HG03095 (cell line): ENCODE data around the gene TMEM184B.

Experiments used
- ATAC-seq: cut with Tn5 transposase; IDR thresholded peaks from one replicate; pipeline ENCODE4 v1.9.1; 2021; ENCODE audit warnings: moderate library complexity; ENCODE audit not compliant: unreplicated experiment

Gene TMEM184B

DNA sequence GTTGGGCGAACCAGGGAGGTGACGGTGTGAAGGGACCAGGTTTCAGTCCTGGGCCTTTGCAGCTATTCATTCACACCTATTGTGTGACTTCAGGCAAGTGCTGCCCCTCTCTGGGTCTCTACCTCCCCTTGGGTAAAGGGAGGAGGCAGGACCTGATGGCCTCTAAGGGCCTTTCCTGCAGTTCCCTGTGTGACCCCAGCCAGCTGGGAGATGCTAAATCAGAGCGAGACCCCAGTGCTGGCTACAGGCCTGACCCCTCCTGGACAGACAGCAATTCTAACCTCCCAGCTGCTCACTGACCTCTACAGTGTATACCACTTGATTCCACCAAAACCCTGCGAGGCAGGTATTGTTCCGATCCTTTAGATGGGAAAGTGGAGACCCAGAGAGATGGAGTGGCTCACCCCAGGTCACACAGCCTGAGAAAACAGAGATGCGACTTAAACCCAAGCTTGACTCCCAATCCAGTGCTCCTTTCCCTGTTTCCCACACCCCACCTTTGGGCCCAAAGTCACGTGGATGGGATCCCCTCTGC, 64.8 kb downstream of the TMEM184B start:
- no peak for ATAC-seq

- ATAC-seq = no peak
Observed at GRCh38 chr22:38205261-38206128, 67.3 kb downstream of the TMEM184B start.

DNA sequence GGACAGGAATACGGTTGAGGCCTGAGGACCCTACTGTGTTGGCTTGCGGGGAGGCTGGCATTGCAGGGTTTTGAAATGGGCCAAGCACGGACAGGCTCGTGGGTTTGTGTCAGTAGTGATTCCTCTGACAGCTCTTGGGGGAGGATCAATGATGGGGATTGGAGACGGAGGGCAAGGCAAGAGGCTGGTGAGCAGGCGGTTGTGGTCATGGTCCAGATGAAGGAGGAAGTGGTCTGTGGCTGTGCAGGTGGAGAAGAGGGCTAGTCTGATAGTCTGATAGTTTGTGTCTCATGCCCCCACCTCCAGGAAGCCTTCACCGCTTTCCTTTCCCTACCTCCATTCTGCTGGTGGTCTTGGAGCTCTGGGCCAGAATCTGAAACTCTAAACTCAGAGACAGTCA, 68.0 kb downstream of the TMEM184B start:
- no peak for ATAC-seq

- no peak for ATAC-seq
Observed at GRCh38 chr22:38203855-38204514, 68.8 kb downstream of the TMEM184B start.

DNA sequence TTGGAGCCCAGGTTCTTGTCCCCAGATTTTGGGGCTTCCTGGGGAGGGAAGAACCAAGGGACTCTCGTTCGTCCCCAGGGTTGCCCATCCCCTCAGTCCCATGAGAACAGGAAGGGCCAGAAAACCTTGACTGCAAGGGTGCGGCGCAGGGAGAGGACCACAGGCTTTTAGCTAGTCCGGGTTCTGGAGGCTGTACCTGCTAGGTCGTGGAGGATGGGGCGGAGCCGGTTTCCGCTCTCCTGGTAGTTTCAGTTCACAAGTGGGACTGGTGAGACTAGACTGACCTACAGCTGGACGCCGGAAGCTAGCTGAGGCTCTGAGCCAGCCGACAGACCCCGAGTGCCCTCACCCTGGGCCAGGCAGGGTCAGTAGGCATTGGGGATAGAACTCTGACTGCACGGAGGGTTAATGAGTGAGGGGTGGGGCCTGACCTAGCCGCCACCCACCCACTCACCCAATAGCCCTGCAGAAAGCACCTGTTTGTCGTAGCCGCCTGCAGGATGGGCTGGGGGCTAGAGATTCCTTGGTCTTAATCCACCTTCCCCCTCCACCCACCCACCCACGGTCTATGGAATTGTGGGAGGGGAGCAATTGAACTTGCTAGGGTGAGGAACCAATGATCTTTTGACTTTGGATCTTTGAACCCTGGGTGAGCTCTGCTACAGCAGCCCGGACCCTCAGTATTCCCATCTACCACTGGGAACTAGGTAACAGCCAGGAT, 69.6 kb downstream of the TMEM184B start:
- ATAC-seq = no peak

- no peak for ATAC-seq
Observed at GRCh38 chr22:38202437-38203089, 70.2 kb downstream of the TMEM184B start.

GRCh38 chr22:38201711-38202436, 70.9 kb downstream of the TMEM184B start, which contains the start of gene MAFF:
MAFF (plus strand) TSS chr22:38201994; CDS start chr22:38213854, 11,860 bp downstream.
- ATAC-seq = no peak

GRCh38 chr22:38201371-38201710, 71.5 kb downstream of the TMEM184B start:
- ATAC-seq = no peak

DNA sequence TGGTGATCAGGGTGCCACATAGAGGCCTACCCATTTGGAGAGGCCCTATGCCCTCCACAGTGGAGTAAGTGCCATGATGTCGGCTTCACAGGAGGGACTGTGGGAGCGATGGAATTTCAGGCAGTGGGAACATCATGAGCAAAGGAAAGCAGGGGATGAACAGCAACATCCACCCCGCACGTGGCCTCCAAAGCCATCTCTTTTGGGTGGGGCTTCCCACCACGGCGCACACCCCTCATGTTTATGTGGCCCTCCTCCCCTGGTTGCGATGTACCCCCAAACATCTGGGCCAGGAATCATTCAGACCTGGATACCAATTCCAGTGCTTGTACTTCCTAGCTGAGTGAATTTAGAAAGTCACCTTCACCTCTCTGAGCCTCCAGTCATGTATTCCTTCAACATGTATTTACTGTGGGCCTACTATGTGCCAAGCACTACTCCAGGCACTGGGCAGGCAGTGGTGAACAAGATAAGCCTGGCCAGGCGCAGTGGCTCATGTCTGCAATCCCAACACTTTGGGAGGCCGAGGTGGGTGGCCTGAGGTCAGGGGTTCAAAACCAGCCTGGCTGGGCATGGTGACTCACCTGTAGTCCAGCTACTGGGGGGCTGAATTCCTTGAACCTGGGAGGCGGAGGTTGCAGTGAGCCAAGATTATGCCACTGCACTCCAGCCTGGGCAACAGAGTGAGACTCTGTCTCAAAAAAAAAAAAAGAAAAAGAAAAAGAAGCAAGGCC, 72.8 kb downstream of the TMEM184B start:
- no peak for ATAC-seq

DNA sequence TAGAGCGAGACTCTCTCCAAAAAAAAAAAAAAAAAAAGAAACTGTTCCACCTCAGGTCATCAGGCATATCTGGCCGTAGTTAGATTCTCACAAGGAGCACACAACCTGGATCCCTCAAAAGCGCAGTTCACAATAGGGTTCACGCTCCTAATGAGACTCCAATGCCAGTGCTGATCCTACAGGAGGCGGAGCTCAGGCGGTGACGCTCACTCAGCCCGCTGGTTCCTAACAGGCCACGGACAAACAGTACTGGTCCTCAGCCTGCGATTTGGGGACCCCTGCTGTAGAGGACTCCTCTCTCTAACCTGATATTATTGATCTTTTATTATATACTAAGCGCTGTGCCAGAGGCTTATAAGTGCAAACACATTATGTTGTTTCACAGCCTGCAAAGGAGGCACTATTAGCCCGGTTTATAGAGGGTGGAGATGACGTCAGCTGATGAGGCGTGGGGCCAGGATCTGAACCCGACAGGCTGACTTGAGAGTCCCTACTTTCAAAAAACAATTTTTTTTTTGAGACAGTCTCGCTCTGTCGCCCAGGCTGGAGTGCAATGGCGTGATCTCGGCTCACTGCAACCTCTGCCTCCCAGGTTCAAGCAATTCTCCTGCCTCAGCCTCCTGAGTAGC, 75.9 kb downstream of the TMEM184B start:
- ATAC-seq = no peak

DNA sequence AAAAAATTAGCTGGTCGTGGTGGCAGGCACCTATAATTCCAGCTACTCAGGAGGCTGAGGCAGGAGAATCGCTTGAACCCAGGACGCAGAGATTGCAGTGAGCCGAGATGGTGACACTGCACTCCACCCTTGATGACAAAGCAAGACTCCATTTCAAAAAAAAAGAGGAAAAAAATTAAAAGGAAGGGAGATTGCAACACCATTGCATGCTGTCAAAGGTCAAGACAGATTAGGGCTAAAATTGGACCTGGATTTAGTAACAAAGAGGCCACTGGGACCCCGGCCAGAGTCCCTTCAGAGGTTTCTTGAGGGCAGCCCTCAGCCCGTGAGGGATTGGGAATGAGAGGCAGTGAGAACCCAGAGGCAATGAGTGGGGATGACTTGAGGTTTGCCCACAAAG, 79.2 kb downstream of the TMEM184B start:
- no peak for ATAC-seq

DNA sequence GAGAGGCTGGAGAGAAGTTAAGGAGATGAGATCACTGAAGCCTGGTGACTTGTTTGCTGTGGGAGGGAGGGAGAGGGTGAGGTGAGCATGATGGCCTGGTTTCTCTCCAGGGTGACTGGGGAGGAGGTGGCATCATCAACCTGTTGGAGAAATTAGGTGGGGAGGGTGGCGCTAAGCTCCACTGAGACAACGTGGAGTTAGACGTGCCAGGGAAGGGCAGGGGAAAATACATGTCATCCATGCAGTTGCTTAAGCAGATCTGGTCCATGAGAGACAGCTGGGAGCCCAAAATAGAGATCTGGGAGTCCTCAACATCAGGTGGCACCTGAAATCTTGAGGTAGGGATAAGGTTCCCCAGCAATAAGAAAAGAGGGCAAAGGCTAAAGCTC, 80.3 kb downstream of the TMEM184B start:
- no peak for ATAC-seq

- ATAC-seq = no peak
Observed at GRCh38 chr22:38191731-38192474, 80.9 kb downstream of the TMEM184B start.

DNA sequence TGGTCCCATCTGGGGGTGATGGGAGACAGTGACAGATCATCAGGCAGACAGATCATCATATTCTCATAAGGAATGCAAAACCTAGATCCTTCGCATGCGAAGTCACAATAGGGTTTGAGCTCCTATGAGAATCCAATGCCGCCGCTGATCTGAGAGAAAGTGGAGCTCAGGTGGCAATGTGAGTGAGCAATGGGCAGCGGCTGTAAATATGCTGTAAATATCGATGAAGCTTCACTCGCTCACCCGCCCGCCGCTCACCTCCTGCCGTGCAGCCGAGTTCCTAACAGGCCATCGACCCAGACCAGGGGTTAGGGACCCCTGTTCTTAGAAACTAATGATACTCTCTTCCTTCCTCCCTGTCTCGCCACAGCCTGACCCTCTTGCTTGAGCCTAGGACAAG, 81.8 kb downstream of the TMEM184B start:
- ATAC-seq = no peak

DNA sequence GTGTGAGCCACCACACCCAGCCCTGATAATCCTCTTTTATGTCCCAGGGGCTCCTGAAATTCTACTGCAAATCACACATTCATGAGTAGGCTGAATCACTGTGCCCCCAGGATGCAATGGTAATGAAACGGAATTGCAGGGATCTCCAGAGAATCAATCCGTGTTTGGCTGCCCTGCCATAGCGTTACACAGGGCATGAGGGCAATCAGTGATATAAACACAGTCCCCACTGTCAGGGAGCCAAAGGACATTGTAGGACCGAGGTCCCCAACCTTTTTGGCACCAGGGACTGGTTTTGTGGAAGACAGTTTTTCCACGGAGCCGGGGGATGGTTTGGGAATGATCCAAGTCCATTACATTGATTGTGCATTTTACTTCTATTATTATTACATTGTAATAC, 82.2 kb downstream of the TMEM184B start:
- ATAC-seq = no peak

GRCh38 chr22:38189104-38189503, 83.7 kb downstream of the TMEM184B start:
- no peak for ATAC-seq

DNA sequence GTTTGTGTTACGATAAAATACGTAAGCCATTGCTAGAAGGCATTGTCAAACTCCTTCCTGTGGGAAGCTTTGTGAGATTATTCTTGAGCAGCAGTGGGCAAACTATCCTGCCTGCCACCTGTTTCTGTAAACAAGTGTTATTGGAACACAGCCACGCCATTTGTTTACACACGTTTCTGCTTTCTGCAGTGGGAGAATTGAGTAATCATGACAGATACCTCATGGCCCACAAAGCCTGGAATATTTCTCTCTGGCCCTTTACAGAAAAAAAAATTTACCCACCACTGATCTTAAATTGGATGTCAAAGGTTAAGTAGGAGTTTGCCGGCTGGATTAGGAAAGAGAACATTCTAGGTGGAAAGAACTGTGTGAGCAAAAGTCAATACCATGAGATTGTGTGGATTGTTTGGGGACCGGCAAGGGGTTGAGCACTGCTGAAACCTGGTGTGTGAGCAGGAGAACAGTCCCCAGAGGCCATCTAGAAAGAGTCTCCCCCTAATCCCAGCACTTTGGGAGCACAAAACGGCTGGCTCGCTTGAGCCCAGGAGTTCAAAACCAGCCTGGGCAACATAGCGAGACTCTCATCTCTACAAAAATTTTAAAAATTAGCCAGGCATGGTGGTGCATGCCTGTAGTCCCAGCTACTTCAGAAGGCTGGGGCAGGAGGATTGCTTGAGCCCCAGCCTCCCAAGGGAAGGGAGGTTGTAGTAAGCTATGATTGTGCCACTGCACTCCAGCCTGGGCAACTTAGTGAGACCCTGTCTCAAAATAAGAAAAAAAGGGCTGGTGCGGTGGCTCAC, 85.2 kb downstream of the TMEM184B start:
- no peak for ATAC-seq

DNA sequence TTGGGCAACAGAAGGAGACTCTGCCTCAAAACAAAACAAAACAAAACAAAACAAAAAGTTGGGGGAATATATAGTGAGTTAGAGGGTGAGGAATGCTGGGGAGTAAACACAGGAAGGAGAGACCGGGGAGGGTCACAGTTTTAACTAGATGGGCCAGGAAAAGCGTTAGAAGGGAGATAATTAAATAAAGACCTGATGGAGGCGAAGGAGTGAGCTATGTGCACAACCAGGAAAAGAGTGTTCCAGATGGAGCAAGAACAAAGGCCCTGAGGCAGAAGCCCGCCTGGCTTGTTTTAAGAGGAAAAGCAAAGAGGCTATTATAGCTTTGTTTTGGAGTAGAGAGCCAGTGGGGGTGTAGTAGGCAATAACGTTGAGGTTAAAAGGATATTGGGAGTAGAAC, 86.4 kb downstream of the TMEM184B start:
- ATAC-seq = no peak
